IMR-90 (cell line): Measurements from ENCODE around the gene KIF1A. TPM values are rescaled to one million over a fixed set of nuclear protein-coding genes. Genes with fewer than 3 reads are reported as not detected.

Experiments
- ATAC-seq: fragments of 200-7000 bp; cut with Tn5 transposase; 2 replicates; pipeline ENCODE4 v1.9.1; 2020; ENCODE audit warnings: low read depth, mild to moderate bottlenecking, moderate library complexity
- BruUV-seq: library from RNA; stranded (reverse); fragments of 400-500 nt; replicated peaks from 2 replicates; lab custom pipeline; 2021; lab: Mats Ljungman, UMichigan
- CTCF ChIA-PET: fragments of 300-600 bp; formaldehyde crosslinking; extraction: SDS; loops from one replicate; lab custom pipeline; 2021; ENCODE audit warnings: antibody characterized with exemption; lab: Yijun Ruan, JAX
- POLR2A ChIA-PET: fragments of 300-600 bp; sonication (Branson Sonifier 250); formaldehyde crosslinking; loops from one replicate; lab custom pipeline; 2022; ENCODE audit warnings: antibody characterized with exemption; ENCODE audit not compliant: unreplicated experiment; lab: Charles Lee
- DNase-seq: peaks from one replicate; pipeline ENCODE4 v3.0.0; 2013
- H2AFZ ChIP-seq: replicated peaks from 2 replicates; pipeline ENCODE3; 2013; ENCODE audit warnings: low read length, mild to moderate bottlenecking; ENCODE audit not compliant: poor library complexity
- H2AK5ac ChIP-seq: 2 replicates; pipeline ENCODE4 v1.6.1; 2013; ENCODE audit warnings: low read depth, low read length, inconsistent platforms
- H2AK9ac ChIP-seq: replicated peaks from 2 replicates; pipeline ENCODE3; 2013; ENCODE audit warnings: mild to moderate bottlenecking, low read depth, low read length, moderate library complexity; ENCODE audit not compliant: poor library complexity
- H2BK120ac ChIP-seq: 2 replicates; pipeline ENCODE4 v1.6.1; 2013; ENCODE audit warnings: low read depth, low read length, inconsistent platforms
- H2BK15ac ChIP-seq: 3 replicates; pipeline ENCODE4 v1.6.1; 2013; ENCODE audit warnings: low read depth, low read length, inconsistent platforms
- H2BK20ac ChIP-seq: 2 replicates; pipeline ENCODE4 v1.6.1; 2013; ENCODE audit warnings: low read depth, mild to moderate bottlenecking, inconsistent platforms, low read length, moderate library complexity
- H2BK5ac ChIP-seq: 2 replicates; pipeline ENCODE4 v1.6.1; 2013; ENCODE audit warnings: mild to moderate bottlenecking, low read depth, low read length, inconsistent platforms; ENCODE audit not compliant: poor library complexity, severe bottlenecking
- H3K14ac ChIP-seq: replicated peaks from 2 replicates; pipeline ENCODE4 v1.6.1; 2013; ENCODE audit warnings: low read depth, low read length, inconsistent platforms
- H3K18ac ChIP-seq: 2 replicates; pipeline ENCODE4 v1.6.1; 2013; ENCODE audit warnings: low read depth, low read length, control low read depth
- H3K23ac ChIP-seq: 2 replicates; pipeline ENCODE4 v1.6.1; 2013; ENCODE audit warnings: low read depth, low read length, inconsistent platforms
- H3K27ac ChIP-seq: 2 replicates; pipeline ENCODE4 v1.5.1; 2013; ENCODE audit warnings: mild to moderate bottlenecking, control low read depth, low read length; ENCODE audit not compliant: insufficient read depth
- H3K27me3 ChIP-seq: 2 replicates; pipeline ENCODE4 v1.6.1; 2013; ENCODE audit warnings: low read length; ENCODE audit not compliant: control insufficient read depth, insufficient read depth
- H3K36me3 ChIP-seq: 2 replicates; pipeline ENCODE4 v1.6.1; 2013; ENCODE audit warnings: low read length, mixed read lengths; ENCODE audit not compliant: control insufficient read depth, insufficient read depth
- H3K4ac ChIP-seq: 2 replicates; pipeline ENCODE4 v1.6.1; 2013; ENCODE audit warnings: low read depth, low read length, inconsistent platforms
- H3K4me1 ChIP-seq: 2 replicates; pipeline ENCODE4 v1.6.1; 2013; ENCODE audit warnings: low read length, mixed read lengths; ENCODE audit not compliant: control insufficient read depth, insufficient read depth
- H3K4me2 ChIP-seq: 2 replicates; pipeline ENCODE4 v1.6.1; 2013; ENCODE audit warnings: low read depth, mild to moderate bottlenecking, control low read depth, low read length, moderate library complexity
- H3K4me3 ChIP-seq: 2 replicates; pipeline ENCODE4 v1.5.1; 2013; ENCODE audit warnings: low read depth, mild to moderate bottlenecking, control low read depth, low read length, moderate library complexity; ENCODE audit not compliant: insufficient read depth
- H3K56ac ChIP-seq: 2 replicates; pipeline ENCODE4 v1.6.1; 2013; ENCODE audit warnings: low read length, inconsistent platforms; ENCODE audit not compliant: insufficient read depth; ENCODE audit errors: extremely low read depth
- H3K79me1 ChIP-seq, 2 experiments: 2 replicates each; pipeline ENCODE4 v1.6.1; 2013; ENCODE audit warnings: low read length in 2 of 2, inconsistent platforms in 1 of 2, low read depth in 1 of 2
- H3K9ac ChIP-seq: 2 replicates; pipeline ENCODE4 v1.6.1; 2013; ENCODE audit warnings: low read depth, low read length, control low read depth
- H3K9me1 ChIP-seq: 2 replicates; pipeline ENCODE4 v1.6.1; 2013; ENCODE audit warnings: low read length, inconsistent platforms; ENCODE audit not compliant: insufficient read depth
- H3K9me3 ChIP-seq: 2 replicates; pipeline ENCODE4 v1.6.1; 2013; ENCODE audit warnings: low read length; ENCODE audit not compliant: control insufficient read depth, insufficient read depth
- H4K20me1 ChIP-seq: 2 replicates; pipeline ENCODE4 v1.6.1; 2013; ENCODE audit warnings: low read length, inconsistent platforms; ENCODE audit not compliant: insufficient read depth
- H4K5ac ChIP-seq: 2 replicates; pipeline ENCODE4 v1.6.1; 2013; ENCODE audit warnings: mild to moderate bottlenecking, low read depth, low read length, control low read depth
- H4K8ac ChIP-seq, 2 experiments: 2 replicates each; pipeline ENCODE4 v1.6.1; 2013; ENCODE audit warnings: low read depth in 2 of 2, low read length in 2 of 2, control low read depth in 1 of 2, inconsistent platforms in 1 of 2
- H4K91ac ChIP-seq: 2 replicates; pipeline ENCODE4 v1.6.1; 2013; ENCODE audit warnings: low read depth, low read length, inconsistent platforms; ENCODE audit not compliant: insufficient read depth
- BHLHE40 ChIP-seq: fragments of 150-350 bp; IDR thresholded peaks from 2 replicates; pipeline ENCODE4 v1.6.1; 2016; ENCODE audit warnings: mild to moderate bottlenecking, low read depth, low read length
- CEBPB ChIP-seq: IDR thresholded peaks from 2 replicates; pipeline ENCODE4 v1.6.1; 2012; ENCODE audit warnings: low read depth, low read length, improper control_type of control experiment
- CHD1 ChIP-seq: IDR thresholded peaks from 2 replicates; pipeline ENCODE4 v1.6.1; 2012; ENCODE audit warnings: low read depth, low read length, improper control_type of control experiment
- MAFK ChIP-seq: IDR thresholded peaks from 2 replicates; pipeline ENCODE4 v1.6.1; 2012; ENCODE audit warnings: low read depth, low read length, improper control_type of control experiment
- MAZ ChIP-seq: IDR thresholded peaks from 2 replicates; pipeline ENCODE4 v1.6.1; 2012; ENCODE audit warnings: low read depth, mild to moderate bottlenecking, low read length, improper control_type of control experiment, moderate library complexity, borderline replicate concordance
- NFE2L2 ChIP-seq: fragments of 150-350 bp; IDR thresholded peaks from 2 replicates; pipeline ENCODE4 v1.6.1; 2016; ENCODE audit warnings: low read depth, mild to moderate bottlenecking, low read length
- POLR2A ChIP-seq: IDR thresholded peaks from 2 replicates; pipeline ENCODE4 v1.6.1; 2012; ENCODE audit warnings: mild to moderate bottlenecking, low read depth, low read length
- RAD21 ChIP-seq: IDR thresholded peaks from 2 replicates; pipeline ENCODE4 v1.6.1; 2012; ENCODE audit warnings: low read length, improper control_type of control experiment
- RCOR1 ChIP-seq: IDR thresholded peaks from 2 replicates; pipeline ENCODE4 v1.6.1; 2012; ENCODE audit warnings: mild to moderate bottlenecking, low read length, improper control_type of control experiment; ENCODE audit not compliant: insufficient replicate concordance
- SMC3 ChIP-seq: fragments of 150-350 bp; IDR thresholded peaks from 2 replicates; pipeline ENCODE4 v1.6.1; 2016; ENCODE audit warnings: low read depth, mild to moderate bottlenecking, antibody characterized with exemption, low read length, moderate library complexity
- USF2 ChIP-seq: fragments of 150-350 bp; IDR thresholded peaks from 2 replicates; pipeline ENCODE4 v1.6.1; 2017; ENCODE audit warnings: mild to moderate bottlenecking, antibody characterized with exemption, low read length, low read depth
- WGBS, 2 experiments: methylation state at CpG; one replicate each; pipeline versions ENCODE4 v1.1.5 to v1.1.7; 2013; ENCODE audit warnings: missing lambda C conversion rate in 2 of 2; ENCODE audit not compliant: insufficient read length in 1 of 2; ENCODE audit errors: extremely low coverage in 2 of 2; 5-methylcytosine and 5-hydroxymethylcytosine counted together
- dilution Hi-C: fragments of 300-500 bp; cut with HindIII; formaldehyde crosslinking; loops from one replicate; pipeline ENCODE4 v1.14.3; 2018; ENCODE audit warnings: low sequenced_read_pairs; ENCODE audit not compliant: unreplicated experiment
- in situ Hi-C: fragments of 300-500 bp; cut with MboI; formaldehyde crosslinking; loops from 3 replicates; pipeline ENCODE4 v1.14.3; 2019; ENCODE audit warnings: low sequenced_read_pairs, inconsistent platforms, mixed read lengths
- intact Hi-C: fragments of 100-400 bp; cut with micrococcal nuclease; formaldehyde crosslinking; loops from 2 replicates; pipeline ENCODE4 v1.10.0; 2022
- polyA plus RNA-seq, 3 experiments: library from polyadenylated mRNA; depleted of rRNA; stranded (reverse); fragments of >200 nt; gene quantifications; 2 replicates each; pipeline ENCODE4 v1.2.3, GENCODE V29; 2012; ENCODE audit warnings: low replicate concordance in 1 of 3
- total RNA-seq: library from RNA; depleted of rRNA; stranded (reverse); fragments of >200 nt; gene quantifications from 2 replicates; pipeline ENCODE4 v1.2.3, GENCODE V29; 2012
- TF ChIP-seq, protein P1 (sequence below): fragments of 150-350 bp; IDR thresholded peaks from 2 replicates; pipeline ENCODE4 v1.6.1; 2016; ENCODE audit warnings: low read depth, mild to moderate bottlenecking, low read length, moderate library complexity, borderline replicate concordance

Gene KIF1A
- total and polyA plus RNA-seq, 2 of the 4 experiments (the other 2 are of a cell fraction), result under 0.01 TPM; not detected in 1

GRCh38 chr2:240703417-240704341 is 116.3 kb downstream of the KIF1A start (continued):
- TF ChIP-seq MAZ, result no peak

- no peak overlapping the region for H3K14ac ChIP-seq
- CTCF ChIA-PET, result interaction anchor here (0.8 kb wide), 1 partner anchor 189 kb away, joined by 3 read pairs; no protein-coding TSS in a partner anchor
- TF ChIP-seq RAD21 (no peak), USF2 (no peak), CEBPB (no peak), POLR2A (no peak), CHD1 (no peak), RCOR1 (no peak), NFE2L2 (no peak), SMC3 (no peak), BHLHE40 (no peak), MAFK (no peak)
- TF ChIP-seq, protein P1, sequence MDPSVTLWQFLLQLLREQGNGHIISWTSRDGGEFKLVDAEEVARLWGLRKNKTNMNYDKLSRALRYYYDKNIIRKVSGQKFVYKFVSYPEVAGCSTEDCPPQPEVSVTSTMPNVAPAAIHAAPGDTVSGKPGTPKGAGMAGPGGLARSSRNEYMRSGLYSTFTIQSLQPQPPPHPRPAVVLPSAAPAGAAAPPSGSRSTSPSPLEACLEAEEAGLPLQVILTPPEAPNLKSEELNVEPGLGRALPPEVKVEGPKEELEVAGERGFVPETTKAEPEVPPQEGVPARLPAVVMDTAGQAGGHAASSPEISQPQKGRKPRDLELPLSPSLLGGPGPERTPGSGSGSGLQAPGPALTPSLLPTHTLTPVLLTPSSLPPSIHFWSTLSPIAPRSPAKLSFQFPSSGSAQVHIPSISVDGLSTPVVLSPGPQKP, result no peak
Measured at GRCh38 chr2:240702640-240703011, 117.4 kb downstream of the KIF1A start.

More at GRCh38 chr2:240702640-240703011, 117.4 kb downstream of the KIF1A start:
- 55% methylated on average over 4 of the region's 9 CpGs; no CpG with 5 or more reads in 1 of the 2 experiments for WGBS, 2 experiments
- dilution Hi-C loops (no loop called here), intact Hi-C loops (loop anchor here (5.0 kb wide), 1 partner anchor 190 kb away; no protein-coding TSS in a partner anchor), in situ Hi-C loops (no loop called here)
- Histone ChIP-seq H4K91ac (no peak overlapping the region), H3K9ac (no peak overlapping the region), H4K20me1 (no peaks in the 10 kb centered on the region), H2AK9ac (no peak overlapping the region), H3K23ac (no peak overlapping the region), H2AFZ (no peak overlapping the region), H3K79me1 (no peaks in the 10 kb centered on the region), H3K9me1 (no peaks in the 10 kb centered on the region), H3K4me3 (no peak overlapping the region), H3K27me3 (peaks cover 27% of the 10 kb centered on the region), H4K8ac (no peak overlapping the region), H2BK15ac (no peak overlapping the region), H3K4ac (no peak overlapping the region), H4K5ac (no peak overlapping the region), H3K9me3 (no peaks in the 10 kb centered on the region), H2BK5ac (no peak overlapping the region), H3K27ac (no peak overlapping the region), H3K56ac (no peak overlapping the region), H3K4me1 (no peaks in the 10 kb centered on the region), H3K36me3 (no peaks in the 10 kb centered on the region), H3K18ac (no peak overlapping the region), H2BK20ac (no peak overlapping the region), H3K4me2 (no peak overlapping the region), H2BK120ac (no peak overlapping the region), H2AK5ac (no peak overlapping the region)
- no TSS peak for BruUV-seq
- ATAC-seq (no peak), DNase-seq (no peak)
- POLR2A ChIA-PET, result no interaction called here
